GM12878 (cell line): ENCODE results near the gene PEAR1. TPM values are rescaled to one million over a fixed set of nuclear protein-coding genes. Genes with fewer than 3 reads are reported as not detected.

ENCODE experiments used
- ATAC-seq: fragments of 200-7000 bp; cut with Tn5 transposase; 3 replicates; pipeline ENCODE4 v1.9.1; 2020; ENCODE audit warnings: mild to moderate bottlenecking, moderate library complexity
- BruUV-seq: library from RNA; stranded (reverse); fragments of 400-500 nt; replicated peaks from 2 replicates; lab custom pipeline; 2021; lab: Mats Ljungman, UMichigan
- CTCF ChIA-PET: fragments of 300-600 bp; sonication (Branson Sonifier 250); formaldehyde crosslinking; extraction: SDS; loops from one replicate; lab custom pipeline; 2021; ENCODE audit warnings: inconsistent platforms; lab: Yijun Ruan, JAX
- POLR2A ChIA-PET: fragments of 350-600 bp; formaldehyde crosslinking; extraction: SDS; loops from one replicate; lab custom pipeline; 2021; ENCODE audit warnings: inconsistent platforms; lab: Charles Lee
- RAD21 ChIA-PET: fragments of 300-600 bp; sonication (Branson Sonifier 250); formaldehyde crosslinking; loops from one replicate; lab custom pipeline; 2023; ENCODE audit warnings: antibody characterized with exemption; ENCODE audit not compliant: unreplicated experiment; lab: Charles Lee
- SMC1A ChIA-PET: fragments of 300-600 bp; sonication (Branson Sonifier 250); formaldehyde crosslinking; loops from one replicate; lab custom pipeline; 2023; ENCODE audit not compliant: unreplicated experiment, uncharacterized antibody; lab: Charles Lee
- DNase-seq: peaks from one replicate; pipeline ENCODE4 v3.0.0-alpha.2; 2011; ENCODE audit warnings: low read depth, low spot score
- FAIRE-seq: peaks from 3 replicates; lab custom pipeline; 2011; peaks lifted over from hg19 to GRCh38; lab: Jason Lieb, UNC
- H2AFZ ChIP-seq: 2 replicates; pipeline ENCODE4 v1.6.0; 2011; ENCODE audit warnings: low read depth, low read length, control low read depth; ENCODE audit not compliant: control insufficient read depth
- H3K27ac ChIP-seq: 2 replicates; pipeline ENCODE4 v1.5.1; 2011; ENCODE audit warnings: control low read depth; ENCODE audit not compliant: control insufficient read depth, insufficient read depth
- H3K27me3 ChIP-seq, 2 experiments: replicated peaks in 1 of 2; 2 replicates each; pipeline versions ENCODE4 v1.6.0 to v1.6.1; 2011; ENCODE audit warnings: low read length in 1 of 2; ENCODE audit not compliant: control insufficient read depth in 2 of 2, insufficient read depth in 2 of 2
- H3K36me3 ChIP-seq, 2 experiments: 2 replicates each; pipeline ENCODE4 v1.5.1; 2011; ENCODE audit warnings: low read length in 1 of 2; ENCODE audit not compliant: control insufficient read depth in 2 of 2, insufficient read depth in 2 of 2
- H3K4me1 ChIP-seq: 2 replicates; pipeline ENCODE4 v1.6.1; 2011; ENCODE audit warnings: mild to moderate bottlenecking, low read length, moderate library complexity, mixed read lengths; ENCODE audit not compliant: control insufficient read depth, insufficient read depth
- H3K4me2 ChIP-seq: 2 replicates; pipeline ENCODE4 v1.6.0; 2011; ENCODE audit warnings: control low read depth; ENCODE audit not compliant: control insufficient read depth, insufficient read depth
- H3K4me3 ChIP-seq: fragments of 200-600 bp; sonication (generic); 2 replicates; pipeline ENCODE4 v1.5.1; 2016
- H3K79me2 ChIP-seq: 2 replicates; pipeline ENCODE4 v1.6.0; 2011; ENCODE audit warnings: low read length; ENCODE audit not compliant: control insufficient read depth, insufficient read depth
- H3K9ac ChIP-seq: 2 replicates; pipeline ENCODE4 v1.8.0; 2011; ENCODE audit warnings: low read length, control low read depth, mixed read lengths; ENCODE audit not compliant: control insufficient read depth, insufficient read depth
- H3K9me3 ChIP-seq: replicated peaks from 3 replicates; pipeline ENCODE4 v1.5.1; 2011; ENCODE audit warnings: mild to moderate bottlenecking, low read length; ENCODE audit not compliant: control insufficient read depth, insufficient read depth
- H4K20me1 ChIP-seq: 2 replicates; pipeline ENCODE4 v1.6.0; 2011; ENCODE audit not compliant: control insufficient read depth, insufficient read depth
- ATF7 ChIP-seq: fragments of 450-650 bp; IDR thresholded peaks from 2 replicates; pipeline ENCODE4 v1.6.1; 2016; ENCODE audit warnings: low read depth, mild to moderate bottlenecking
- EZH2 ChIP-seq: IDR thresholded peaks from 2 replicates; pipeline ENCODE4 v1.6.1; 2012; ENCODE audit warnings: low read depth, mild to moderate bottlenecking, control low read depth, inconsistent platforms, low read length, borderline replicate concordance; ENCODE audit not compliant: control insufficient read depth
- HDAC6 ChIP-seq: fragments of 200-600 bp; sonication (generic); IDR thresholded peaks from one replicate; pipeline ENCODE4 v1.8.0; 2017; ENCODE audit warnings: antibody characterized with exemption; ENCODE audit not compliant: unreplicated experiment
- JUND ChIP-seq: IDR thresholded peaks from 2 replicates; pipeline ENCODE4 v1.6.1; 2012; ENCODE audit warnings: low read depth, mild to moderate bottlenecking, low read length, improper control_type of control experiment, moderate library complexity
- RBBP5 ChIP-seq: fragments of 200-600 bp; sonication (generic); conservative IDR thresholded peaks from 2 replicates; pipeline ENCODE4 v1.6.1; 2016
- SKIL ChIP-seq: fragments of 450-650 bp; IDR thresholded peaks from 2 replicates; pipeline ENCODE4 v1.6.1; 2017; ENCODE audit warnings: mild to moderate bottlenecking, low read depth, inconsistent platforms; ENCODE audit not compliant: poor library complexity, severe bottlenecking
- SPI1 ChIP-seq: IDR thresholded peaks from 2 replicates; pipeline ENCODE4 v1.6.1; 2011; ENCODE audit warnings: low read depth, mild to moderate bottlenecking, low read length, moderate library complexity, borderline replicate concordance; ENCODE audit not compliant: insufficient read depth
- WGBS: methylation state at CpG from one replicate; pipeline ENCODE4 v1.1.6; 2016; ENCODE audit warnings: low lambda C conversion rate; ENCODE audit not compliant: insufficient replicate concordance, insufficient coverage; ENCODE audit errors: missing lambda C conversion rate; 5-methylcytosine and 5-hydroxymethylcytosine counted together
- in situ Hi-C: fragments of 300-500 bp; cut with MboI; formaldehyde crosslinking; loops from 9 replicates; pipeline ENCODE4 v1.14.3; 2018; ENCODE audit warnings: mixed read lengths
- intact Hi-C: fragments of 100-400 bp; cut with micrococcal nuclease; formaldehyde crosslinking; loops from one replicate; pipeline ENCODE4 v1.14.2; 2022; ENCODE audit not compliant: unreplicated experiment
- polyA plus RNA-seq, 11 experiments: library from polyadenylated mRNA; depleted of rRNA in 4 of 11; unstranded in 6 of 11; stranded (reverse) in 5 of 11; fragments of >200 nt; fragmentation: Nextera tagmentation in 4 of 11; fragmentation: Illumina TruSeq in 1 of 11; extraction: Ambion mirVana in 4 of 11; extraction: Trizol in 1 of 11; gene quantifications; 1 replicate in 1 of 11; 2 replicates in 10 of 11; pipeline versions ENCODE4 v1.2.1 to v1.2.3, GENCODE V29; 2011 to 2016; ENCODE audit warnings: inconsistent platforms in 2 of 11, missing spikeins in 2 of 11, low read depth in 1 of 11
- total RNA-seq, 4 experiments: library from RNA; depleted of rRNA in 3 of 4; stranded (reverse); fragments of >200 nt in 3 of 4; fragmentation: Illumina TruSeq in 1 of 4; extraction: Trizol in 1 of 4; gene quantifications; 2 replicates each; pipeline versions ENCODE4 v1.2.1 to v1.2.3, GENCODE V29; 2013 to 2021

Gene PEAR1
- total and polyA plus RNA-seq, 10 of the 15 experiments (the other 5 are each of a cell fraction or from before 2014, with no cell fraction given), result not detected

- Histone ChIP-seq H3K36me3 (no peaks in the 10 kb centered on the region), H3K27me3 (peaks cover 7 to 18% of the 10 kb centered on the region in 2 experiments), H3K9ac (no peak overlapping the region), H3K4me2 (no peak overlapping the region), H4K20me1 (no peaks in the 10 kb centered on the region), H3K79me2 (no peaks in the 10 kb centered on the region), H2AFZ (no peak overlapping the region), H3K9me3 (no peaks in the 10 kb centered on the region), H3K4me3 (no peak overlapping the region), H3K27ac (no peak overlapping the region), H3K4me1 (no peaks in the 10 kb centered on the region)
- ChIA-PET RAD21 (no interaction called here), POLR2A (no interaction called here), SMC1A (no interaction called here), CTCF (interaction anchor here (0.5 to 0.8 kb wide), 3 partner anchors 18 to 241 kb away, joined by 3 to 5 read pairs (median 3); no protein-coding TSS in a partner anchor)
- intact Hi-C loops (no loop called here), in situ Hi-C loops (no loop called here)
- no peak for ATAC-seq
- no peak for FAIRE-seq
- no peak for DNase-seq
- TF ChIP-seq HDAC6 (no peak), SKIL (no peak), EZH2 (no peak), JUND (no peak), RBBP5 (no peak), SPI1 (no peak), ATF7 (no peak)
- 32% methylated on average over 6 of the region's 6 CpGs for WGBS
- no TSS peak for BruUV-seq
Observed at GRCh38 chr1:156929596-156930238, 36.2 kb downstream of the PEAR1 start.
